ENCODE measurements around the gene OPN4. TPM values are rescaled to one million over a fixed set of nuclear protein-coding genes. Genes with fewer than 3 reads are reported as not detected.

OPN4 gene
- total RNA-seq = not detected in 2 replicates

GRCh38 chr10:86654411-86655172 lies at the start of gene OPN4:
OPN4 (plus strand) TSS chr10:86654547; CDS start chr10:86654784, 237 bp downstream.

GRCh38 chr10:86668297-86669165 lies 14.2 kb downstream of the OPN4 start, which contains the start of gene LDB3:
LDB3 (plus strand) TSS chr10:86668511; CDS start chr10:86668692, 181 bp downstream.

Other genes starting within 250 kb of the OPN4 start
- 39.5 and 46.7 TPM in 2 replicates for gene WAPL, start 132.8 kb upstream of the OPN4 start, total RNA-seq
- gene LDB3, start 14.0 kb downstream of the OPN4 start, total RNA-seq = not detected in 2 replicates
- gene BMPR1A, start 102.1 kb downstream of the OPN4 start, total RNA-seq = 0.65 and 0.76 TPM in 2 replicates